Liver (tissue), 9 donors: Measurements from ENCODE around the gene KCNE5. TPM values are rescaled to one million over a fixed set of nuclear protein-coding genes. Genes with fewer than 3 reads are reported as not detected.

ENCODE experiments used
- DNase-seq: peaks from one replicate; pipeline ENCODE4 v3.0.0-alpha.2; 2017; ENCODE audit warnings: low spot score
- H3K27ac ChIP-seq, 2 donors: one replicate each; pipeline ENCODE4 v1.7.0; 2013; ENCODE audit warnings: inconsistent platforms in 2 of 2, low read length in 2 of 2, control low read depth in 1 of 2, low read depth in 1 of 2, mild to moderate bottlenecking in 1 of 2
- H3K27me3 ChIP-seq, 4 donors: one replicate each; pipeline versions ENCODE4 v1.6.1 to v1.7.0; 2013; ENCODE audit warnings: low read length in 3 of 4, inconsistent platforms in 1 of 4, mild to moderate bottlenecking in 1 of 4, moderate library complexity in 1 of 4; ENCODE audit not compliant: control insufficient read depth in 4 of 4, insufficient read depth in 4 of 4
- H3K36me3 ChIP-seq, 4 donors: one replicate each; pipeline versions ENCODE4 v1.6.1 to v1.7.0; 2013; ENCODE audit warnings: low read length in 3 of 4, mild to moderate bottlenecking in 3 of 4, low read depth in 1 of 4, moderate library complexity in 1 of 4; ENCODE audit not compliant: control insufficient read depth in 4 of 4, insufficient read depth in 3 of 4
- H3K4me1 ChIP-seq, 4 donors: one replicate each; pipeline versions ENCODE4 v1.6.1 to v1.7.0; 2013; ENCODE audit warnings: low read length in 3 of 4, mild to moderate bottlenecking in 3 of 4, moderate library complexity in 1 of 4; ENCODE audit not compliant: control insufficient read depth in 4 of 4, insufficient read depth in 4 of 4
- H3K4me3 ChIP-seq, 3 donors: one replicate each; pipeline versions ENCODE4 v1.6.1 to v1.7.0; 2013; ENCODE audit warnings: low read length in 3 of 3, control low read depth in 1 of 3, low read depth in 1 of 3, mild to moderate bottlenecking in 1 of 3
- H3K9ac ChIP-seq, 2 donors: one replicate each; pipeline ENCODE4 v1.7.0; 2013; ENCODE audit warnings: low read length in 2 of 2, mild to moderate bottlenecking in 2 of 2, moderate library complexity in 2 of 2, control low read depth in 1 of 2, low read depth in 1 of 2
- H3K9me3 ChIP-seq, 4 donors: one replicate each; pipeline versions ENCODE4 v1.6.1 to v1.7.0; 2013; ENCODE audit warnings: low read length in 3 of 4; ENCODE audit not compliant: control insufficient read depth in 4 of 4
- FOXA2 ChIP-seq: IDR thresholded peaks from 2 replicates; pipeline ENCODE4 v1.6.1; 2016; ENCODE audit warnings: antibody characterized with exemption
- GABPA ChIP-seq, 2 donors: IDR thresholded peaks in 1 of 2; conservative IDR thresholded peaks in 1 of 2; 2 replicates each; pipeline ENCODE4 v1.6.1; 2016; ENCODE audit warnings: antibody characterized with exemption in 2 of 2, mild to moderate bottlenecking in 1 of 2, moderate library complexity in 1 of 2
- HNF4A ChIP-seq, 2 donors: conservative IDR thresholded peaks; 2 replicates each; pipeline ENCODE4 v1.6.1; 2016; ENCODE audit warnings: antibody characterized with exemption in 2 of 2, mild to moderate bottlenecking in 2 of 2
- NR2F2 ChIP-seq: IDR thresholded peaks from 2 replicates; pipeline ENCODE4 v1.6.1; 2016; ENCODE audit warnings: antibody characterized with exemption
- RXRA ChIP-seq, 2 donors: IDR thresholded peaks; 2 replicates each; pipeline ENCODE4 v1.6.1; 2017 to 2018; ENCODE audit warnings: antibody characterized with exemption in 2 of 2, mild to moderate bottlenecking in 1 of 2
- SP1 ChIP-seq: IDR thresholded peaks from 2 replicates; pipeline ENCODE4 v1.6.1; 2018; ENCODE audit warnings: antibody characterized with exemption, mild to moderate bottlenecking
- TAF1 ChIP-seq: conservative IDR thresholded peaks from 2 replicates; pipeline ENCODE4 v1.6.1; 2016; ENCODE audit warnings: antibody characterized with exemption, mild to moderate bottlenecking
- YY1 ChIP-seq: IDR thresholded peaks from 2 replicates; pipeline ENCODE4 v1.6.1; 2016; ENCODE audit warnings: antibody characterized with exemption, mild to moderate bottlenecking
- WGBS: extraction: QIAGEN DNeasy Blood & Tissue Kit; methylation state at CpG from one replicate; pipeline ENCODE4 v1.1.7; 2013; 5-methylcytosine and 5-hydroxymethylcytosine counted together
- polyA plus RNA-seq, 2 donors: library from polyadenylated mRNA; stranded (reverse) in 1 of 2; unstranded in 1 of 2; fragments of 200-250 nt in 1 of 2; fragments of >200 nt in 1 of 2; fragmentation: Nextera tagmentation in 1 of 2; extraction: Ambion mirVana in 1 of 2; gene quantifications; one replicate each; pipeline versions ENCODE4 v1.2.1 to v1.2.3, GENCODE V29; 2013 to 2015
- total RNA-seq, 2 donors: library from RNA; depleted of rRNA; stranded (reverse); fragments of >200 nt; gene quantifications; one replicate each; pipeline ENCODE4 v1.2.3, GENCODE V29; 2014
- TF ChIP-seq, protein P1 (sequence below): IDR thresholded peaks from 2 replicates; pipeline ENCODE4 v1.6.1; 2016; ENCODE audit warnings: antibody characterized with exemption, mild to moderate bottlenecking
- TF ChIP-seq, protein P2 (sequence below): IDR thresholded peaks from 2 replicates; pipeline ENCODE4 v1.6.1; 2016; ENCODE audit warnings: antibody characterized with exemption
- TF ChIP-seq, protein P3 (sequence below): fragments of 150-350 bp; IDR thresholded peaks from 2 replicates; pipeline ENCODE4 v1.5.1; 2017; ENCODE audit warnings: improper control_type of control experiment, low read depth, low read length; ENCODE audit not compliant: missing input control
- TF ChIP-seq, protein P4 (sequence below): IDR thresholded peaks from 2 replicates; pipeline ENCODE4 v1.6.1; 2016; ENCODE audit warnings: antibody characterized with exemption
- donor health status: healthy.
- donor health status: healthy.
- donor health status: healthy.
- donor health status: healthy.
- donor health status: healthy.

Gene KCNE5
- total and polyA plus RNA-seq, 4 donors: 0.05 to 1.4 (median 0.33) TPM; not detected in 1

DNA sequence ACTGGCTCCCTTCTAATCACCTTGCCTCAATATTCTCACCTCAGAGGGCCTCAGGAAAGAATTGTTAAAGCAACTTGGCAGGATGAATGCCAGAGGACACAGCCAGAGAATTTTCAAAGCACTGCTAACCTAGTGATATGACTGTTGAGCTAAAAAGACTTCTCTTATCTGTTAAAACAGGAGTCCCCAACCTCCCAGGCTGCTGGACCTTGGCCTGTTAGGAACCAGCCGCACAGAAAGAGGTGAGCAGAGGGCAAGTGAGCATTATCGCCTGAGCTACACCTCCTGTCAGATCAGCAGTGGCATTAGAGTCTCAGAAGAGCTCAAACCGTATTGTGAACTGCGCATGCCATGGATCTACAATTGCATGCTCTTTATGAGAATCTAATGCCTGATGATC is 1.7 kb upstream of the KCNE5 start (continued):
- TF ChIP-seq, protein P1, sequence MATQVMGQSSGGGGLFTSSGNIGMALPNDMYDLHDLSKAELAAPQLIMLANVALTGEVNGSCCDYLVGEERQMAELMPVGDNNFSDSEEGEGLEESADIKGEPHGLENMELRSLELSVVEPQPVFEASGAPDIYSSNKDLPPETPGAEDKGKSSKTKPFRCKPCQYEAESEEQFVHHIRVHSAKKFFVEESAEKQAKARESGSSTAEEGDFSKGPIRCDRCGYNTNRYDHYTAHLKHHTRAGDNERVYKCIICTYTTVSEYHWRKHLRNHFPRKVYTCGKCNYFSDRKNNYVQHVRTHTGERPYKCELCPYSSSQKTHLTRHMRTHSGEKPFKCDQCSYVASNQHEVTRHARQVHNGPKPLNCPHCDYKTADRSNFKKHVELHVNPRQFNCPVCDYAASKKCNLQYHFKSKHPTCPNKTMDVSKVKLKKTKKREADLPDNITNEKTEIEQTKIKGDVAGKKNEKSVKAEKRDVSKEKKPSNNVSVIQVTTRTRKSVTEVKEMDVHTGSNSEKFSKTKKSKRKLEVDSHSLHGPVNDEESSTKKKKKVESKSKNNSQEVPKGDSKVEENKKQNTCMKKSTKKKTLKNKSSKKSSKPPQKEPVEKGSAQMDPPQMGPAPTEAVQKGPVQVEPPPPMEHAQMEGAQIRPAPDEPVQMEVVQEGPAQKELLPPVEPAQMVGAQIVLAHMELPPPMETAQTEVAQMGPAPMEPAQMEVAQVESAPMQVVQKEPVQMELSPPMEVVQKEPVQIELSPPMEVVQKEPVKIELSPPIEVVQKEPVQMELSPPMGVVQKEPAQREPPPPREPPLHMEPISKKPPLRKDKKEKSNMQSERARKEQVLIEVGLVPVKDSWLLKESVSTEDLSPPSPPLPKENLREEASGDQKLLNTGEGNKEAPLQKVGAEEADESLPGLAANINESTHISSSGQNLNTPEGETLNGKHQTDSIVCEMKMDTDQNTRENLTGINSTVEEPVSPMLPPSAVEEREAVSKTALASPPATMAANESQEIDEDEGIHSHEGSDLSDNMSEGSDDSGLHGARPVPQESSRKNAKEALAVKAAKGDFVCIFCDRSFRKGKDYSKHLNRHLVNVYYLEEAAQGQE: no peak
- no peak for TF ChIP-seq NR2F2

DNA sequence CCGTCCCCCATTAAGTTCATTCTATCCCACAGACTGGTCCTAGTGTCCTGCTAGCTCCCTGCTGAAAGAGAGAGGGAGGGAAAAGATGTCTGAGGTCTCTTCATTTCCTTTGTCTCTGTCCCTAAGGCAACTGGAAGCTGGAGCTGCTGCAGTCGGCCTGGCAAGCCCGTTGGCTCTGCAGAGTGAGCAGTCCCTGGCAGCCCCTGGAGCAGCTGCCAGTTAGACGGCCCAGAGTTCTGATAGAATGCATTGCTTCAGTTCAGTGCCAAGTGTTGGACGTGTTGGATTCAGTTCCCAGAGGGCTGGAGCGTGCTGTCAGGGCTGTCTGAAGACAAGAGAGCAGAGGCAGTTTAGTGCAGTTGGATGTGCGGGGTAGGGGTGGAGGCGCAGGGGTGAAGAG is 975 bp downstream of the KCNE5 start:
- TF ChIP-seq YY1: no peak
- TF ChIP-seq HNF4A (conservative IDR thresholded peaks at IDR 0.05): no peak
- TF ChIP-seq, protein P2, sequence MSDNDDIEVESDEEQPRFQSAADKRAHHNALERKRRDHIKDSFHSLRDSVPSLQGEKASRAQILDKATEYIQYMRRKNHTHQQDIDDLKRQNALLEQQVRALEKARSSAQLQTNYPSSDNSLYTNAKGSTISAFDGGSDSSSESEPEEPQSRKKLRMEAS: no peak
- no peak for TF ChIP-seq RXRA (IDR thresholded peaks at IDR 0.05)
- TF ChIP-seq, protein P3, sequence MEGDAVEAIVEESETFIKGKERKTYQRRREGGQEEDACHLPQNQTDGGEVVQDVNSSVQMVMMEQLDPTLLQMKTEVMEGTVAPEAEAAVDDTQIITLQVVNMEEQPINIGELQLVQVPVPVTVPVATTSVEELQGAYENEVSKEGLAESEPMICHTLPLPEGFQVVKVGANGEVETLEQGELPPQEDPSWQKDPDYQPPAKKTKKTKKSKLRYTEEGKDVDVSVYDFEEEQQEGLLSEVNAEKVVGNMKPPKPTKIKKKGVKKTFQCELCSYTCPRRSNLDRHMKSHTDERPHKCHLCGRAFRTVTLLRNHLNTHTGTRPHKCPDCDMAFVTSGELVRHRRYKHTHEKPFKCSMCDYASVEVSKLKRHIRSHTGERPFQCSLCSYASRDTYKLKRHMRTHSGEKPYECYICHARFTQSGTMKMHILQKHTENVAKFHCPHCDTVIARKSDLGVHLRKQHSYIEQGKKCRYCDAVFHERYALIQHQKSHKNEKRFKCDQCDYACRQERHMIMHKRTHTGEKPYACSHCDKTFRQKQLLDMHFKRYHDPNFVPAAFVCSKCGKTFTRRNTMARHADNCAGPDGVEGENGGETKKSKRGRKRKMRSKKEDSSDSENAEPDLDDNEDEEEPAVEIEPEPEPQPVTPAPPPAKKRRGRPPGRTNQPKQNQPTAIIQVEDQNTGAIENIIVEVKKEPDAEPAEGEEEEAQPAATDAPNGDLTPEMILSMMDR: no peak
- no peak for TF ChIP-seq FOXA2
- TF ChIP-seq SP1: no peak
- TF ChIP-seq TAF1: no peak
- H3K27me3 ChIP-seq: peaks cover 0 to 2% (median 0%) of the 10 kb centered on the region in 4 donors
- WGBS: 89% methylated on average over 8 of the region's 8 CpGs

DNA sequence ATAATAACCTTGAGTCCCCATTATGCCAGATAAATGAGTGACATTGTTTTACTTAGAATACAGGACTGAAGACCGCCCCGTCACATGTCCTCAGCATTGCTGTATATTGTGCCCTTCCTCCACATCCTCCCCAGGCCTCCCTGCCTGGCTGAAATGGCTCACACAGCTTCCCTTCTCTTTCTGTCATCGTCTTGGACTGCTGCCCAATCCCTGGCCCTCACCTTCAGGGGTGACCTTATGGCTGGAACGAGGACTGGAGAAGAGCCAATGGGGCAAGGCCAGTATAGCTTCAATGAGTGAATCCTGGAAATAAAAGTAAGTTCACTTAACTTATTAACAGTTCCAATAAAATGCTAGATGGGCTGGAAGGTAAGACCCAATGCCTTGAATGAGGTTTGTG is 2.7 kb downstream of the KCNE5 start:
- Histone ChIP-seq H3K4me3 (no peak overlapping the region), H3K36me3 (no peaks in the 10 kb centered on the region), H3K27me3 (no peaks in the 10 kb centered on the region), H3K9me3 (no peaks in the 10 kb centered on the region), H3K9ac (no peak overlapping the region), H3K27ac (no peak overlapping the region), H3K4me1 (no peaks in the 10 kb centered on the region)
- TF ChIP-seq, protein P3: no peak
- TF ChIP-seq, protein P1: no peak
- TF ChIP-seq GABPA (IDR thresholded peaks at IDR 0.05 in 1 of 2, conservative IDR thresholded peaks at IDR 0.05 in 1 of 2) (no peak), SP1 (no peak), TAF1 (no peak)
- TF ChIP-seq, protein P4, sequence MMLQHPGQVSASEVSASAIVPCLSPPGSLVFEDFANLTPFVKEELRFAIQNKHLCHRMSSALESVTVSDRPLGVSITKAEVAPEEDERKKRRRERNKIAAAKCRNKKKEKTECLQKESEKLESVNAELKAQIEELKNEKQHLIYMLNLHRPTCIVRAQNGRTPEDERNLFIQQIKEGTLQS: no peak
- WGBS: 71% methylated on average over 4 of the region's 4 CpGs
- no peak for DNase-seq

More for the DNA sequence above, 975 bp downstream of the KCNE5 start:
- no peak overlapping the region for H3K4me3 ChIP-seq
- no peaks in the 10 kb centered on the region for H3K9me3 ChIP-seq
- no peak overlapping the region for H3K27ac ChIP-seq
- H3K4me1 ChIP-seq: no peaks in the 10 kb centered on the region
- H3K9ac ChIP-seq: no peak overlapping the region
- H3K36me3 ChIP-seq: no peaks in the 10 kb centered on the region
- DNase-seq: no peak
